NCI-H526 (cell line): ENCODE results near the gene AGBL4.

Experiments used
- DNase-seq, 2 experiments: peaks; one replicate each; lab custom pipeline; 2025; lab: John Stamatoyannopoulos, UW

Gene AGBL4

GRCh38 chr1:48725341-48726046 is 1298.3 kb downstream of the AGBL4 start:
- no peak for DNase-seq

GRCh38 chr1:48720929-48721328 is 1302.8 kb downstream of the AGBL4 start:
- DNase-seq = no peak

- DNase-seq = no peak
Measured at GRCh38 chr1:48718705-48719104, 1305.0 kb downstream of the AGBL4 start.

DNA sequence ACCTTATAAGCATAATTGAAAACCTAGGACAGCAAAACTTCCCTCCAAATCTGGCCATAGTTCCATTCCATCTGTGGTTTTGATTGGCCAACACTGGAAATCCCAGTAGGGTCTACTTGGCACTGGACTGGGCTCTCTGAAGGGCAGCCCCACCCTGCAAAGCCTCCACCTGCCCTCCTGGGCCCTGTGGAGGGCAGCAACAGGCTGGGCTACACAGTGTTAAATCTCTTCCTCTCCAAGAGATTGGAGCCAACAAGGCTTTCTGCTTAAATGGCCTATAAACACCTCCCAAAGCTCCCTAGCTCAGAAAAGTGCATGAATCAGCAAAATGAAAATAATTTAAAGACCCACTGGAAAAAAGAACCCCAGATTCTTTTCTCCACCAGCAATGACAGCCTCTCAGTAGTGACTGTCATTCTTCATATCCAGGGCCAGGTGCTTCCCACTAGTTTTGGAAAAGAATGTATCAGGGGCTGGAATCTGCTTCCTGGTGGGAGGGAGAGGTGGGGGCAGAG is 1305.6 kb downstream of the AGBL4 start:
- no peak for DNase-seq

DNA sequence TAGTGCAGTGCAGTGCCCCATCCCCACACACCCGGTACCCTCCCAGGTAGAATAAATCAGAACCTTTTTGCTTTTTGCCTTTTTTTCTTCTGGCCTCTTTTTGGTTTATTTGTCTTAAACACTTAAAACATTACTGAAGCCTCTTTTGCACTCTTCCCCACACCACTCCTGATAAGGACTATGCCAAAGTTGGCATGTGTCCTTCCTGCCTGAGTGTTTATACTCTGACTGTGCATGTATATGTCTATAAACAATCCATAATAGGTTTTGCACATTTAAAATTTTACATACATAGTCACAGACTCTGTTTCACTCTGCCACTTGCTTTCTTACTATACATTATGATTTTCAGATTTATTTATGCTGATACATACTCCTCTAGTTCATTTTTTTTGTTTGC is 1306.7 kb downstream of the AGBL4 start:
- DNase-seq = no peak

DNA sequence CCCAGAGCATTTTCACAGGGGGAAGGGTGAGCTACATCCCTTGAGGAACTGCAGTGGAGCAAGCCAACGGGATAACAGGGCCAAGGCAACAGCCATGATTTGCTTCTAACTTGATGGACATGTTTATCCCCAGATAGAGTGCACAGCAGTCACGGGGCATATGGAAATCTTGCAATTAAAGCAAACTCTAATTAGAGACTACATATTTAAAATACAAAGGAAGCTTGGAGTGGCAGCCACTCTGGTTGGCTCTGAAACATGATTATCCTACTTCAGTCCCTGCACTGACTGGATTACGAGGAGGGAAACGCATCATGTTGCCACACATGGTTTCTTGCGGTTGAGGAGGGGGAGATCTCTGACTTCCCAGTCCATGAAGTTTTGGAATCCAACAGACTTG is 1307.8 kb downstream of the AGBL4 start:
- no peak for DNase-seq

GRCh38 chr1:48710915-48711314 is 1312.8 kb downstream of the AGBL4 start:
- no peak for DNase-seq

DNA sequence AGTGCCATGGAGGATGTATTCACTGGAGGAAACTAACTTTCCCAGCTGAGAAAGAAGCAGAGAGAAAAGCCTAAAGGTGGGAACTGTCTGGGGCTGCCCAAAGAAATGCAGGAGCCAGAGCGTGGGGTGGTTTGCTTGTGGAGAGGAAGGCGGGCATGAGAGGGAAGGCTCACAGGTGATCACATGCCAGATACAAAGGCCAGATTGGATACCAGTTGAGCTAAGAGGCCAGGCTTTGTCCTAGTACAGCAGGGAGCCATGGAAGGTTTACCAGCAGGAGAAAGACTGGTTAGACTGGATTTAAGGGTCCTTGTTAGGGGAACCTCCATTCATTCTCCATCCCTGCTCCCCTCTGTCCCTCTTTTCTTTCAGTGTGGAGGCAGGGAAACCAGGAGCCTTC is 1313.4 kb downstream of the AGBL4 start:
- DNase-seq = no peak

GRCh38 chr1:48704736-48705135 is 1319.0 kb downstream of the AGBL4 start:
- no peak for DNase-seq

- DNase-seq = no peak
Measured at GRCh38 chr1:48701445-48701844, 1322.3 kb downstream of the AGBL4 start.

DNA sequence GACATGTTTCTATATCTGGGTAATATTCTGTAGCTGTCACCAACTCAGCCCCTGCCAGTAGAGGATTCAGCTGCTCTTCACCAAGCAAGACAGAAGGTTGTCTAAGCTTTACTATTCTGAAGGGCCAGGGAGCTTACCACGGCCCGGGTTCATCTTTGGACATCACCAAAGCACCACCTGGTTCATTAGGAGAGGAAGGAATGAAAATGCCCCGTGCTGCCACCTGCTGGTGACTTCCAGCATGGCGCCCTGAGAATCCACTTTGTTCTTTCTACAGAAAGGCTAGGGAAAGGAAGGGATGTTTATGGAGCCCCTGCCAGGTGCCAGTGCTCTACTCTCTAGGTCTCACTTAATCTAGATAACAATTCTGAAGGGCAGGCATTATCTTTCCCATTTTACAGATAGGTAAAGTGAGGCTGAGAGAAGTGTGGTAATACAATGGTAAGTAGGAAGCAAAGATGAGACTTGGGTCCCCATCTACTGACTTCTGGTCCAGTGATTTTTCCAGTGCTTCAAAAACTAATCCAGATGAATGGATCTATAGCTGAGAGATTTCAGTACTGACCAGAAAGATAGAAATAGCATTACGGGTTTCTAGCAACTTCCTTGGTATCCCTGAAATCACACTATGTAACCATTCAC is 1326.6 kb downstream of the AGBL4 start:
- DNase-seq = peak; percentile 31 to 72

GRCh38 chr1:48695161-48695560 is 1328.6 kb downstream of the AGBL4 start:
- no peak for DNase-seq

GRCh38 chr1:48693674-48694320 is 1330.0 kb downstream of the AGBL4 start:
- no peak for DNase-seq

DNA sequence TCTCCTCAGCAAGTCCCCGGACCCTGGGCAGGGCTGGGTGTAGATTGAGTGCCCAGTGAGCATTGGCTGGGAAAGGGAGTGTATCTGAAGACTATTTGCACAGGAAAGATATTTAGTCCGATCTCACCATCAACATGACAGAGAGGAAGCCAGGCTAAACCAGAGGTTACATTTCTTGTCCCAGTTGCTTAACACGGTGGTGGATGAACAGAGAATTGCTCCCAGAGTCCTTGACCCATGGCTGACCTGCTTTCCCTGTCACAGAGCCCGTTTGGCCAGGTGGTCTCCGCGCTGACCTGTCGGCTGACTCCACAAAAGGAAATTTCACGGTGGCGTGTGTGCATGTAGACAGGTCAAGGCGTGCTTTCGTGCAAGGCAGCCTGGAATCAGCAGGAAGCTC is 1330.6 kb downstream of the AGBL4 start:
- DNase-seq = no peak

DNA sequence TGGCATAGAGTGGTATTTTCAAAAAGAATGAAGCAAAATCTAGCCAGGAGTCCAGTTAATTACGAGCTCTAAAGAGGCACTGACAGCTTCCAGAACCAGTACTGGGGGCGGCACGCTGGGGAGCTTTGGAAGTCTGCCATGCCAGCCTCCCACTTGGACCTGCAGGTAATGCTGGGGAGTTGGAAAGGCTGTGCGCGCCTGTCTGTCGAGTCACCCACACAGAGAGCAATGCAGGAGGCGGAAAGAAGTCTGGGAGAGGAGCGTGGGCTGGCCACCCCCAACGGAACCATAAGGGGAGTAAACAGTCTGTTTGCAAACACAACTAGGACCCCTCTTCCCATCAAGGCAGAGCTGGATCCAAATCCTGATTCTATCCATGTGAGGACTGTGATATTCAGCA is 1331.5 kb downstream of the AGBL4 start:
- DNase-seq = no peak

DNA sequence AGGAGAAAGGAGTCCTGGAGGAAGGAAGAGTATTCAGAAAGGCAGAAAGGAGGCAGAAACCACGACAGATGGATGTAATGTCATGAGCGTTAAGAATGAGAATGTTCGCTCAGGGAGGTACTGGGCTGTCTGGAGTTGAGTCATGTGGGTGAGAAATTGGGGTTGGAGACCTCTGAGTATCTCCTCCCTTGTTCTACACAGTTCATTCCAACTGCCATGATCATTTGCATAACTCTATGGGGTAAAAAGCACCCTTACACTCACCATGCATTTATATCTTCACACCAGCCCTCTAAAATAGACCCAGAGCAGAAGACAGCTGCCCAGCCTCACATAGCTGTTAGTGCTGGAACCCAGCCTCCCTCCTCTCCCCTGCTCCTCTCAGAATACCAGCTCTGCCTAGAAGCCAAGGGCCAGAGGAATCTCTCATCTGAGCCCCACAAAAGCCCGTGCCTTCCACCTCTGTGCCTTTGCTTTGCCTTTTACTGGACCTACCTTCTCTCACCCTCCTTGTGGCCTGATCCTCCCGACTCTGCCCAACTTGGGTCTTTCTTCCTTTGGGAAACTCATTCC is 1332.2 kb downstream of the AGBL4 start:
- DNase-seq = no peak

DNA sequence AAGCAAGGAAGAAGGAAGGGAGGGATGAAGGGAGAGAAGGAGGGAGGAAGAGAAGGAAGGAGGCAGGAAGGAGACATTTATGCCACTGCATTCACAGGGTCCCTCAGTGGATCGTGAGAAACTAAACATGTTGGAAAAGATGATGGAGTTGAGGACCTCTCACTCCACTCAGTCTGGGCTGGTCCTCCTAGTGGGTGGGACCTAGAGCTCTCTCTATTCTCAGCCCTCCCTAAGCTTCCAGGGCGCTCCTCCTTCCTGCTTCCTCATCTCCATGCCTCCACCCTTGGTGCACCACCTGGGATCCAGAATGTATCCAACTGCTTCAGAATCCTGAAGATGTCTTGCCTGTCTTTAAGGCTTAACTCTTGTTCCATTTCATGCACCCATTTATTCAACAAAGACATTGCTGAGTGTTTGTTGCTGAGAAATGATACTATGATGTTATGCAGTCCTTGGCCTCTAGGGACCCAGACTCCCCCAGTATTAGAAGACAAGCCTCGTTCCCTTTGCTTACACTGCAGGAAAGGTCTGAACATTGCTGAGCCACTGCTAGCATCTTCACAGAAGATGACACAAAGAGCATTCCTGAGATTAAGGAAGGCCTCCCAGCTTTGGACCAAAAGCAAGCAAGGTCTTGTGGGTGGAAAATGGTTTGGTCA is 1335.5 kb downstream of the AGBL4 start:
- peak in 1 of 2 experiments; percentile 37 for DNase-seq

DNA sequence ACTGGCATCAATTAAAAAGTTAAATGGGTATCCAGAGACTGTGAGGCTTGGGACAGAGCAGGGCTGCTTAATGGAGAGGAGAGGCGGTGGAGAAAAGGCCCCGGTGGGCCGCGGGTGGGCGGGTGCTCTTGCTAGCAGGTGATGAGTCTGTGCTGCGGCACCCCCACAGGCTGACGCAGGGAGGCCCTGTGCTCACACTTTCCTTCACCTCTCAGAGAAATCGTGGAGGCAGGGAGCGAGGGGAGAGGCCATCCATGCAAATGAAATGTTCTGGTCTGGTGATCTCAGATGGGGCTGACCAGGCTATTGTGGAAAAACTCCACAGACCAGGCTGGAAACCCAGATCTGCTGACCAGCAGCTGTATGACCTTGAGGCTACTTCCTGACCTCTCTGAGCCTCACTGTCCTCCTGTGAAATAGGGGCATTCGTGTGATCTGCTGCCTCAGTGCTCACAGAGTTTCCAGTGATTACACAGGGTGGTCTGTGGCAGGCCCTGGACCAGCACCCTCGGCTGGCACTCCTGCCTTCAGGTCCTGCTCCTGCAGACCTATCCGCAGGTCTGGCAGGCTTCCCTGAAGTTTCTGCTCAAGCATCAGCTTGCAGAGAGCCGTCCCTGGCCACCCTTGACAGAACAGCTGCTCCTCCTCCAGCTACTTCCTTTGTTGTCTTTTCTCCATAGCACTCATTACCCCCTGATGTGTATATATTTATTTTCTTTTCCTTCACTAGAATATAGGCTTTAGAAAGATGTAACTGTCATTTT is 1336.3 kb downstream of the AGBL4 start:
- peak in 1 of 2 experiments; percentile 29 for DNase-seq

DNA sequence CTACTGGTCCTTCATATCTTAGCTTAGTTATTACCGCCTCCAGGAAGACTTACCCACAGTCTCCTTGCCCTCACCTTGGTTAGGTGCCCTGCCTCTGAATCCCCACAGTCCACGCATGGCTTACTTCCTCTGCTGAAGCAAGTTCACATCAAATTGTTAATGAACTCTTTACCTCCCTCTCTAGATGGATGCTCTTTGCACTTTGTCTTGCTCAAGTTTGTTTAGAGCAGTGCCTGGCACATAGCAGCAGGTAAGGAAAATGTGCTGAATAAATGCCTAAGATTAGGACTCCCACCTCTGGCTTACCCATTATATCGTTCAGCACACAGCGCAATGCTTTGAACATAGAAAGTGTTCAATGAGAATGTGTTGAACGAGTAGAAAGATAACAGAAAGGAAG is 1337.6 kb downstream of the AGBL4 start:
- no peak for DNase-seq

- no peak for DNase-seq
Measured at GRCh38 chr1:48684381-48684780, 1339.4 kb downstream of the AGBL4 start.

- no peak for DNase-seq
Measured at GRCh38 chr1:48683839-48684238, 1339.9 kb downstream of the AGBL4 start.
